AG20443 (cell line): ENCODE results near the gene KLHL2.
"Not testable (repeated sequence)": the region's sequence is repeated elsewhere in the genome, so short reads cannot be mapped to it uniquely, and the experiment has no call there.

Experiments
- DNase-seq: peaks from one replicate; pipeline ENCODE4 v3.0.0; 2012; ENCODE audit warnings: low spot score, mixed read lengths

Gene KLHL2, protein sequence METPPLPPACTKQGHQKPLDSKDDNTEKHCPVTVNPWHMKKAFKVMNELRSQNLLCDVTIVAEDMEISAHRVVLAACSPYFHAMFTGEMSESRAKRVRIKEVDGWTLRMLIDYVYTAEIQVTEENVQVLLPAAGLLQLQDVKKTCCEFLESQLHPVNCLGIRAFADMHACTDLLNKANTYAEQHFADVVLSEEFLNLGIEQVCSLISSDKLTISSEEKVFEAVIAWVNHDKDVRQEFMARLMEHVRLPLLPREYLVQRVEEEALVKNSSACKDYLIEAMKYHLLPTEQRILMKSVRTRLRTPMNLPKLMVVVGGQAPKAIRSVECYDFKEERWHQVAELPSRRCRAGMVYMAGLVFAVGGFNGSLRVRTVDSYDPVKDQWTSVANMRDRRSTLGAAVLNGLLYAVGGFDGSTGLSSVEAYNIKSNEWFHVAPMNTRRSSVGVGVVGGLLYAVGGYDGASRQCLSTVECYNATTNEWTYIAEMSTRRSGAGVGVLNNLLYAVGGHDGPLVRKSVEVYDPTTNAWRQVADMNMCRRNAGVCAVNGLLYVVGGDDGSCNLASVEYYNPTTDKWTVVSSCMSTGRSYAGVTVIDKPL

DNA sequence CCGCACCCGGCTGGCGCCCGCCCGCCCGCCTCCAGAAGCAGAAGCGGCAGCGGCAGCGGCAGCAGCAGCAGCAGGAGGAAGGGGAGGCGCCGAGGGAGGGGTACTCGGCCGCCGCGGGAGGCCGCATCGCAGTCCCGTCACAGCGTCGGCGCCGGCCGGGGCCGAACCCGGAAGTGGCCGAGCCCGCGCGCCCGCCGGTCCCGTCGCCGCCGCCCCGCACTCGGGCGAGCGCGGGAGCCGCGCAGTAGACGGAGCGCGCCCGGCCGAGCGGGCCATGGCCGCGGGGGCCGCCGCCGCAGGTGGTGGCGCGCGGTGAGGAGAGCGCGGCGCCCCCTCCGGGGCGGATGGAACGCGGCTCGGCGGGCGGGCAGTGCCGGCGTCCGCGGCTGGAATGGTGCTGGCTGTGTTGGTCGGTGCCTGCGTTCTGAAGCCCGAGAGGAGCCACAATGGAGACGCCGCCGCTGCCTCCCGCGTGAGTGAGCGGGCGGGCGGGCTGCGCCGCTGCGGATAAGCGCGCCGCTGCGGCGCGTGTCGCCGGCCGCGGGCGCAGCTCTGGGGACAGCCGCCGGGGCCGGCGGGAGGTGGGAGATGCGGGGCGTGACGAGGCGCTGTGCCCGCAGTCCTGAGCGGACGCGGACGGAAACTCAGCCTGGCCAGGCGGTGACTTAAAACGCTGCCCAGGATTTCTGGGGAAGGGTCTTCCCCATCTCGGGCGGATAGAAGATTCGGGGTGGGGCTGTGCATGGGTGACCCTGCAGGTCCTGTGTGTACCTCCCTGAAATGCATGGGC, at the start of gene KLHL2:
Gene KLHL2, plus strand, starts transcription at position 131 of the 790 bp plus-strand sequence. Its CDS starts 316 bp downstream, at position 447.
- peak; percentile 95 for DNase-seq

DNA sequence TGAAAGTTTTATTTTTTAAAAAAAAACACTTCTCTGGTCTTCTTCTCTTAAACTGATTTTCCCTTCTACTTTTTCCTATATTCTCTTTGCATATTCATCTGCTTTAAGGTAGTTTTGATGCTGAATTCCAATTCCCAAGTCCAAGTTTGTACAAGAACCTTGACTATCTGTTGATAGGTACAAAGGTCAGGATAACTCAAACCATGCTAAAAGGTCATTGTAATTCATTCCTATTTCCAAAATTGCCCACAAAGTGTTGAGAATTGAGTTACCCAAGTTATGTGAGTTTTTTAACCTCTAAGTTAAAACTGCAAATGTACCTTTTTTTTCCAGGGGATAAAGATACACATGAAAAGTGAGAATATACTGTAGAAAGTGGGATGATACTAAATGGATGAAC, 48.6 kb upstream of the KLHL2 start:
- no peak for DNase-seq

DNA sequence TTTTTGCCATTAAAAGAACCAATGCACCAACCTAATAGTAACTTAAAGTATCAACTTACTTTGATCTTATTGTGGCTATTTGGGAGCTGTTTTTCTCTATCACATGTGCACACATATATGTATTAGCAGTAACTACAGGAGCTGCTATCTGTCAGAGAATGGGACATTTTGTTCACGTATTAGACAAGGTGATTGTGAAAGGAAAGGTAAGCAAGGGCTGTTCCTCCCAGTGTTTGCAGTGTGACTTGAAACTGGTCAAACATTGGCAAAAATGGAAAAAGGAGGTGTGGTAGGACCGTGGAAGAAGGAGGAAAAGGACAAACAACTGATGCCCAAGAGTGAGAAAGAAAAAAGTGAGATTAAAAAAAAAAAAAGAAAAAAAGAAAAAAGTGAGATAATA, 43.1 kb upstream of the KLHL2 start:
- DNase-seq: no peak

DNA sequence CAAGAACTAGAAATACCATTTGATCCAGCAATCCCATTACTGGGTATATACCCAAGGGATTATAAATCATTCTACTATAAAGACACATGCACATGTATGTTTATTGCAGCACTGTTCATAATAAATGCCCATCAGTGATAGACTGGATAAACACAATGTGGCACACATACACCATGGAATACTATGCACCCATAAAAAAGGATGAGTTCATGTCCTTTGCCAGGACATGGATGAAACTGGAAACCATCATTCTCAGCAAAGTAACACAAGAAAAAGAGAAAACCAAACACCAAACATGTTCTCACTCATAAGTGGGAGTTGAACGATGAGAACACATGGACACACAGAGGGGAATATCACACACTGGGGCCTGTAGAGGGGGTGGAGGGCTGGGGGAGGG, 40.5 kb upstream of the KLHL2 start:
- DNase-seq: not testable (repeated sequence)

GRCh38 chr4:165167650-165168049, 39.7 kb upstream of the KLHL2 start:
- DNase-seq: no peak

DNA sequence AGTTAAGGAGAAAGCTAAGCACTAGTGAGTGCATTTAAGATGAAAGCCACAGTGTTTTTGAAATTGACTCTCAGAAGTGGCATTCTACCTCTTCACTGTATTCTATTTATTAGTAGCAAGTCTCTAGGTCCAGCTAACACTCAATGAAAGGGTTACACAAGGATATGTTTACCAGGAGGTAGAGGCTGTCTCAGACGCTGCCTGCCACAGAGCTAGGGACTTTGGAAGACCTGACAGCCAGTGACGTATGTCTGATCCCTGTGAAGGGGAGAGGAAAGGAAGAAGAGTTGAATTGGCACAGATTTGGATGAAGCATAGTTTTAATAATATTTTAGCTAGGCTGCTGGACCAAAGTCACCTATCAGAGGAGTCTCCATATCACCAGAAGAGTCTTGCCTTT, 36.5 kb upstream of the KLHL2 start:
- no peak for DNase-seq

DNA sequence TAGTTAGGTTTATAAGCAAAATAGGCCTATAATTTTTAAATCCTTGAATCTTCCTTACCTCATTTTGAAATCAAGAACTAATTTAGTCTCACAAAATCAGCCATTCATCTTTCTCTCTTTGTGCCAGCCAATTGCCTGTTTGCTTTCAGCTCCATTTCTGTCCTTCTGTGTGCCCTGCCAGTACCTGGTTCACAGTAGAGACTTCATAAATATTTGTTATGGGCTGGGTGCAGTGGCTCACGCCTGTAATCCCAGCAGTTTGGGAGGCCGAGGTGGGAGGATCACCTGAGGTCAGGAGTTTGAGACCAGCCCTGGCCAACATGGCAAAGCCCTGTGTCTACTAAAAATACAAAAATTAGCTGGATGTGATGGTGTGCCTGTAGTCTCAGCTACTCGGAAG, 31.9 kb upstream of the KLHL2 start:
- DNase-seq: not testable (repeated sequence)

- DNase-seq: no peak
Measured at GRCh38 chr4:165175879-165176278, 31.5 kb upstream of the KLHL2 start.

- DNase-seq: peak; percentile 16
Measured at GRCh38 chr4:165177725-165178666, 29.4 kb upstream of the KLHL2 start.

DNA sequence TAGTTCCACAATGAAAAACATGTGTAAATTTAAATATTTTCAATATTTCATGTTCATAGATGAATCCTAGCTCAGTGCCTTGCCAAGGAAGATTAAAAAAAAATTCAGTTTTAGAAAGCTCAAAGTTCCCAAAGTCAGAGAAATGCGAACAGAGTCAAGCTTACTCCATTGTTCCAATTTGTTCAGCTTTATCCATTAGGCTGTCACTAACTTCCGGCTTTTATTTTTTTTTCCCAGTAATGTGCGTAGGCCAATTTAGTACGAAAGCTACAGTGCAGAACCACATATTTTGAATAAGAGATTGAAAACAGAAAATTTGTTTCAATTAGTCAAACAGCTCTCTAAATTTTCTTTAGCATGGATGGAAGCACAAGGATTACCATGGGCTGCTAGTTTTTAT, 23.1 kb upstream of the KLHL2 start:
- no peak for DNase-seq

- DNase-seq: not testable (repeated sequence)
Measured at GRCh38 chr4:165184998-165185397, 22.4 kb upstream of the KLHL2 start.

GRCh38 chr4:165185448-165185847, 21.9 kb upstream of the KLHL2 start:
- no peak for DNase-seq

DNA sequence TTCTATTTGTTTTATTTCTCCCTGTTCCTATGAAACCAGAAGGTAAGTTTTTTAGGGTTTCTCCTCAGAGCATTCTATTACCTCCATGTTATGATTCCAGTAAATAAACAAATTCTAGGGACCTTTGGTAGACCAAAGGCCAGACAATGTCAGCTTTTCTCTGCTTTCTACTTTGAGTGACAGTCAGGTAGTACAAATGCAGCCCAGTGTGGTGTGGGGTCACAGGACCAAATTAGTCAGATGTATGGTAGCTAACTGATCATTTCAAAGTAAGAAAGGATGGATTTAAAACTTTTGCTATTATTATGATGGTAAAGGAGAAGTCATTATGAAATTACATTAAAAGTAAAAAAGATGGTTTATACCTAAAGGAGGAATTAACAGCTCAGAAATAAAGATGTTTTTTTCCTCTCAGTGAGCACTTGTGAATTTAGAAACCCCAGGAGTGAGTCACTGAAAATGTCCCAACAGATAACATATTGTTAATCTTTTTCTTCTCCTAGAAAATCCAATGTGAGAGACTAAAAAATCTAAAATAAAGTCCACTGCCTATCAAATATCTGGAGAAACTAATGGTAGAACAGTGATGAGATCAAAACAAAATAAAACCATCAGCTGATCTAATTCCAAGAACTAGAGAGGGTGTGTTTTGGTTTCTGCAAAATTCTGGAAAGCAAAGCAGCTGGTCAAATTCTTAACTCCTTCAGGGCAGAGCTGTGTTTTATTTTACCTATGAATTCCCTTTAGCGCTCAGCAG, 16.6 kb upstream of the KLHL2 start:
- no peak for DNase-seq

DNA sequence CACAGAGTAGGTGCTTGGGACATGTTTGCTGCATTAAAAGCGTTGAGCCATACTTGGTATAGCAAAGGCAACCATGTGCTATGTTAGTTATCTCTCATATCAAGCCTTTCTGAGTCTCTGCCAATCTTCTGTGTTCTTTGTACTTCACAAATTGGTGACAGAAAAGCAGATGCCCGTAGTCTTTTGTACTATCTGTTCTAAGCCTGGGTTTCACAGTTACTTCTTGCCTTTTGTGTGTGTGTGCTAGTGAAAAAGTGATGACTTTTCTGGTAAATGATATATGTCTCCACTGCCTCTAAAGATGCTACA, 16.1 kb upstream of the KLHL2 start:
- DNase-seq: no peak

GRCh38 chr4:165191814-165192499, 15.4 kb upstream of the KLHL2 start:
- no peak for DNase-seq

DNA sequence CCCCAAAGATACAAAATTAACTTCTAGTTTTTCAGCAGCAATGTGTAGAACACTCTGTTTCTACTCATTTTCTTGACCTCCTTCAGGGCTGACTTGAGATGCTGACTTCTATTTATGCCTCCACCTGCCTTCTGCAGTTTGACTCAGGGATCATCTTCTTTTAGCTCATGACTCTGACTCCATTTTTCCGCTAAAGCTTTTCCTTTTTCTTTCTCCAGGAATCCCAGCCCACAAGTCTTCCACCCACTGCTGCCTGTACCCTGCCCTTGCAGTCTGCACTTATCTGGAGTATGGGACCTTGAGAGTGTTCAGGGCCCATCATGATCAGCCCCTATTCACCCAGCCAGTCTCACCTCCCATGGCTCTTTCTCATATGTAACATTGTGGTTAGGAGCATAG, 14.9 kb upstream of the KLHL2 start:
- DNase-seq: no peak

DNA sequence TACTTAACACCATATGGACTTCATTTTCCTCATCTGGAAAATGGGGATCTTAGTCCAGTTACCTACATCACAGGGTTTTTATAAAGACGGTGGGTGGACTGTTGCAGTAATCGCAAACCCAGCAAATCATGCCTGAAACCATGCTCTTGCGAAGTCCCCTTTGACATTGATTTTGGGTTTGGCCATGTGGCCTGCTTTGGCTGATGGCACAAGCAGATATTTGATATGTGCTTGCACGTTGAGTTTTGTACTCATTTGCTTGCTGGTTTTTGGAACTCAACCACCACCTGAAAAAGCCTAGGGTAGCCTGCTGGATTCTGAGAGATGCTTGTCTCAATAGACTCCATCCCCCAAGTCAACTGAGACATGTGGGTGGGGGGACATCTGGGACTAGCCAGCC, 14.4 kb upstream of the KLHL2 start:
- DNase-seq: no peak

DNA sequence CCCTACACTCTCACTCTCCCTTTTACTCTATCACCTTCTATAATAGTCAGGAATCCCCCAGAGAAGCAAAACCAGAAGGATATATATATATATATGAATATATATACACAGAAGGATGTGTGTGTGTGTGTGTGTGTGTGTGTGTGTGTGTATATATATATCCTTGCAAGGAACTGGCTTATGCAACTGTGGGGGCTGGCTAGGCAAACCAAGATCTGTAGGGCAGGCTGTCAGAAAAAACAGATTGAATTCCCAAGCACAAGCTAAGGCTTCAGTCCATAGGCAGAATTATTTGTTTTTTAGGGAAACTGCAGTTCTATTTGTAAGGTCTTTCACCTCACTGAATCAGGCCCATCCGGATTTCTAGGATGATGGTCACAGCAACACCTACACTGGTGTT, 13.0 kb upstream of the KLHL2 start:
- DNase-seq: no peak

DNA sequence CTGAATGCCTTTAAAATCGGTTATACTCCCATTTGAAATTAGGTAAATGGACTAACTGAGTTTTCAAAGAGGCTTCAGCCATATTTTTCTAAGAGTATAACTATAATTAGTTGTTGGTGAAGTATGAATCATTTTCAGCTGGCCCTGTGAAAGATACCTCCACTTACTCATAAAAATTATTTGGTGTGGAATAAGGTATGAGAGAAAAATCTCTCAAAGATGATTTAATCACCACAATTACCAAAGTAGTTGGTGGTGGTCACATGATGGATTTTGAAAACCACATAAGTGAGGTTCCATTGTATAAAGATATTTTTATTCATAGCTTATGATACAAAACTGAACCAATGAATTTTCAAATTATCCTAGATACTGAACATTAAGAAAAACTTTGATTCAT, 9.0 kb upstream of the KLHL2 start:
- DNase-seq: no peak

- no peak for DNase-seq
Measured at GRCh38 chr4:165199286-165199685, 8.1 kb upstream of the KLHL2 start.

- no peak for DNase-seq
Measured at GRCh38 chr4:165199722-165200121, 7.6 kb upstream of the KLHL2 start.
